Fibroblast of mammary gland (primary cell): Measurements from ENCODE around the gene MTCH1.

ENCODE experiments used
- DNase-seq: peaks from one replicate; pipeline ENCODE4 v3.0.0-alpha.2; 2010; ENCODE audit warnings: low read depth
- H3K4me3 ChIP-seq: 2 replicates; pipeline ENCODE4 v1.5.1; 2011; ENCODE audit warnings: low read depth, mild to moderate bottlenecking, low read length, moderate library complexity; ENCODE audit not compliant: control insufficient read depth
- CTCF ChIP-seq: conservative IDR thresholded peaks from 2 replicates; pipeline ENCODE4 v1.5.1; 2011; ENCODE audit warnings: low read depth, low read length, inconsistent platforms; ENCODE audit not compliant: control insufficient read depth, insufficient read depth

The MTCH1 gene

GRCh38 chr6:37029249-37029971 is 43.4 kb upstream of the MTCH1 start:
- peak; percentile 78 for TF ChIP-seq CTCF
- no peak overlapping the region for H3K4me3 ChIP-seq
- DNase-seq, result peak; percentile 87

- DNase-seq, result no peak
- TF ChIP-seq CTCF, result no peak
- no peak overlapping the region for H3K4me3 ChIP-seq
These were observed 41.9 kb upstream of the MTCH1 start for GRCh38 chr6:37027811-37028469.

- H3K4me3 ChIP-seq, result no peak overlapping the region
- DNase-seq, result no peak
- TF ChIP-seq CTCF, result no peak
These were observed 41.2 kb upstream of the MTCH1 start for GRCh38 chr6:37027036-37027720.

- TF ChIP-seq CTCF, result no peak
- H3K4me3 ChIP-seq, result no peak overlapping the region
- DNase-seq, result no peak
These were observed 39.8 kb upstream of the MTCH1 start for GRCh38 chr6:37025621-37026466.

- TF ChIP-seq CTCF, result no peak
- DNase-seq, result no peak
These were observed 38.8 kb upstream of the MTCH1 start for GRCh38 chr6:37024656-37025337.

More at GRCh38 chr6:37024656-37025337, 38.8 kb upstream of the MTCH1 start:
- no peak overlapping the region for H3K4me3 ChIP-seq
